ENCODE data around the gene SERPINA9.
"Not testable (repeated sequence)": the region's sequence is repeated elsewhere in the genome, so short reads cannot be mapped to it uniquely, and the experiment has no call there.

Gene SERPINA9

GRCh38 chr14:94485944-94486841, 10.2 kb upstream of the SERPINA9 start:
- no peak for DNase-seq

GRCh38 chr14:94484481-94484880, 8.5 kb upstream of the SERPINA9 start:
- DNase-seq: no peak

- DNase-seq: no peak
Measured at GRCh38 chr14:94483729-94484275, 7.8 kb upstream of the SERPINA9 start.

GRCh38 chr14:94483071-94483451, 7.1 kb upstream of the SERPINA9 start:
- DNase-seq: no peak

- not testable (repeated sequence) for DNase-seq
Measured at GRCh38 chr14:94482132-94483070, 6.4 kb upstream of the SERPINA9 start.

- DNase-seq: no peak
Measured at GRCh38 chr14:94481468-94482131, 5.6 kb upstream of the SERPINA9 start.

GRCh38 chr14:94480809-94481208, 4.8 kb upstream of the SERPINA9 start:
- DNase-seq: no peak

- no peak for DNase-seq
Measured at GRCh38 chr14:94478420-94478819, 2.4 kb upstream of the SERPINA9 start.

- DNase-seq: no peak
Measured at GRCh38 chr14:94474581-94475031, 1.4 kb downstream of the SERPINA9 start.

GRCh38 chr14:94473666-94474410, 2.2 kb downstream of the SERPINA9 start:
- DNase-seq: no peak

- DNase-seq: no peak
Measured at GRCh38 chr14:94472842-94473241, 3.2 kb downstream of the SERPINA9 start.

- no peak for DNase-seq
Measured at GRCh38 chr14:94471045-94471444, 5.0 kb downstream of the SERPINA9 start.

GRCh38 chr14:94470311-94470710, 5.7 kb downstream of the SERPINA9 start:
- no peak for DNase-seq

GRCh38 chr14:94469261-94469660, 6.7 kb downstream of the SERPINA9 start:
- no peak for DNase-seq

- no peak for DNase-seq
Measured at GRCh38 chr14:94467728-94468520, 8.1 kb downstream of the SERPINA9 start.

- DNase-seq: no peak
Measured at GRCh38 chr14:94466706-94467370, 9.2 kb downstream of the SERPINA9 start.

- no peak for DNase-seq
Measured at GRCh38 chr14:94465042-94465441, 11.0 kb downstream of the SERPINA9 start.

- DNase-seq: no peak
Measured at GRCh38 chr14:94464290-94464689, 11.7 kb downstream of the SERPINA9 start.

GRCh38 chr14:94462763-94463572, 13.0 kb downstream of the SERPINA9 start:
- DNase-seq: no peak

- no peak for DNase-seq
Measured at GRCh38 chr14:94462219-94462551, 13.8 kb downstream of the SERPINA9 start.
